Measurements from ENCODE around the gene SNW1.

DNA sequence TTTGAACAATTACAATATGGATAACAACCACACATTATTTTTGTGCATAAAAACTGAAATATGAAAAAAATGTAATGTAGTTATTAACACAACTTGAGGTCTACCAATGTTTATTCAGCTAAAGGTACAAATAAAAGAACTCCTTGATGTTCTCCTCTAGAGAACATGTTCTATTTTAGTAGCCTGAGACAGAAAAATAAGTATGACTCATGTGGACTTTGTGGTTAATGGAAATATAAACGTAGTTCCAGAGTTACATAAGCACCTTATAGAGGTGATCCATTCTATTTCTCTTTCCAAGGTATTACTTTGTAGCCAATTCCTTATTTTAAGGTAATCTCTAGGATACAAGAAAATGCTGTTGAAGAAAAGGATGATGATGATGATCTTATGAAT is 78.8 kb downstream of the SNW1 start:
- TF ChIP-seq, protein P1, sequence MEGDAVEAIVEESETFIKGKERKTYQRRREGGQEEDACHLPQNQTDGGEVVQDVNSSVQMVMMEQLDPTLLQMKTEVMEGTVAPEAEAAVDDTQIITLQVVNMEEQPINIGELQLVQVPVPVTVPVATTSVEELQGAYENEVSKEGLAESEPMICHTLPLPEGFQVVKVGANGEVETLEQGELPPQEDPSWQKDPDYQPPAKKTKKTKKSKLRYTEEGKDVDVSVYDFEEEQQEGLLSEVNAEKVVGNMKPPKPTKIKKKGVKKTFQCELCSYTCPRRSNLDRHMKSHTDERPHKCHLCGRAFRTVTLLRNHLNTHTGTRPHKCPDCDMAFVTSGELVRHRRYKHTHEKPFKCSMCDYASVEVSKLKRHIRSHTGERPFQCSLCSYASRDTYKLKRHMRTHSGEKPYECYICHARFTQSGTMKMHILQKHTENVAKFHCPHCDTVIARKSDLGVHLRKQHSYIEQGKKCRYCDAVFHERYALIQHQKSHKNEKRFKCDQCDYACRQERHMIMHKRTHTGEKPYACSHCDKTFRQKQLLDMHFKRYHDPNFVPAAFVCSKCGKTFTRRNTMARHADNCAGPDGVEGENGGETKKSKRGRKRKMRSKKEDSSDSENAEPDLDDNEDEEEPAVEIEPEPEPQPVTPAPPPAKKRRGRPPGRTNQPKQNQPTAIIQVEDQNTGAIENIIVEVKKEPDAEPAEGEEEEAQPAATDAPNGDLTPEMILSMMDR (conservative IDR thresholded peaks at IDR 0.05 in 1 of 2, IDR thresholded peaks at IDR 0.05 in 1 of 2; ENCODE audit: extremely low read depth in 1 of 2, insufficient read depth in 1 of 2, low read depth in 1 of 2, low read length in 2 of 2): no peak
- TF ChIP-seq EZH2 (IDR thresholded peaks at IDR 0.05; ENCODE audit: borderline replicate concordance, low read length): no peak
